ENCODE data around the gene OR6C3.

Gene OR6C3

GRCh38 chr12:55362675-55363074 lies 32.1 kb downstream of the OR6C3 start, which contains the start of gene OR6C75:
Gene OR6C75 (plus strand): TSS chr12:55362975. CDS start chr12:55365111, 2,136 bp downstream.
- H3K27ac ChIP-seq: no peak within 1 kb of the TSS
- TF ChIP-seq, protein P1, sequence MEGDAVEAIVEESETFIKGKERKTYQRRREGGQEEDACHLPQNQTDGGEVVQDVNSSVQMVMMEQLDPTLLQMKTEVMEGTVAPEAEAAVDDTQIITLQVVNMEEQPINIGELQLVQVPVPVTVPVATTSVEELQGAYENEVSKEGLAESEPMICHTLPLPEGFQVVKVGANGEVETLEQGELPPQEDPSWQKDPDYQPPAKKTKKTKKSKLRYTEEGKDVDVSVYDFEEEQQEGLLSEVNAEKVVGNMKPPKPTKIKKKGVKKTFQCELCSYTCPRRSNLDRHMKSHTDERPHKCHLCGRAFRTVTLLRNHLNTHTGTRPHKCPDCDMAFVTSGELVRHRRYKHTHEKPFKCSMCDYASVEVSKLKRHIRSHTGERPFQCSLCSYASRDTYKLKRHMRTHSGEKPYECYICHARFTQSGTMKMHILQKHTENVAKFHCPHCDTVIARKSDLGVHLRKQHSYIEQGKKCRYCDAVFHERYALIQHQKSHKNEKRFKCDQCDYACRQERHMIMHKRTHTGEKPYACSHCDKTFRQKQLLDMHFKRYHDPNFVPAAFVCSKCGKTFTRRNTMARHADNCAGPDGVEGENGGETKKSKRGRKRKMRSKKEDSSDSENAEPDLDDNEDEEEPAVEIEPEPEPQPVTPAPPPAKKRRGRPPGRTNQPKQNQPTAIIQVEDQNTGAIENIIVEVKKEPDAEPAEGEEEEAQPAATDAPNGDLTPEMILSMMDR (conservative IDR thresholded peaks at IDR 0.05): no peak
- no peak for TF ChIP-seq ZFX (IDR thresholded peaks at IDR 0.05)

DNA sequence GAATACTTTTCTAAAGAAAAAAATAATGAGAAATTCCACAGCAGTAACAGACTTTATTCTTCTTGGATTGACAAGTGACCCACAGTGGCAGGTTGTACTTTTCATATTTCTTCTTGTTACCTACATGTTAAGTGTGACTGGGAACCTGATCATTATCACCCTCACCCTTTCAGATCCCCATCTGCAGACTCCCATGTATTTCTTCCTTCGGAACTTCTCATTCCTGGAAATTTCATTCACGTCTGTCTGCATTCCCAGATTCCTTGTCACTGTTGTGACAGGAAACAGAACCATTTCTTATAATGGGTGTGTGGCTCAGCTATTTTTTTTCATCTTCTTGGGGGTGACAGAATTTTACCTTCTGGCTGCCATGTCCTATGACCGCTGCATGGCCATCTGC lies 34.5 kb downstream of the OR6C3 start:
- H3K27ac ChIP-seq: no peak overlapping the region
- TF ChIP-seq, protein P1 (conservative IDR thresholded peaks at IDR 0.05): no peak
- no peak for TF ChIP-seq ZFX (IDR thresholded peaks at IDR 0.05)

DNA sequence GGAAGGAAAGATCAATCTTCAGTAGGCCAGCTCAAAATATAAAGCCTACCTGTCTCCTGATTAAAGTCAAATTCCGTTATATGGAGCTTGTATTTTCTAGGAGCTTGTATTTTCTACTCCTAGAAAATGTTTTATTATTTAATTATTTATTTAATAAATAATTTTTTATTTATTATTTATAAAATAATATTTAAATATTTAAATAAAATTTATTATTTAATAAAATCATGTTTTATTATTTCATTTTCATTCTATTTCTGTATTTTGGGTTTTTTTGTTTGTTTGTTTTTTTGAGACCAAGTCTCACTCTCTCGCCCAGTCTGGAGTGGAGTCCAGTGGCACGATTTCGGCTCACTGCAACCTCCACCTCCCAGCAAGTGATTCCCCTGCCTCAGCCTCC lies 42.0 kb downstream of the OR6C3 start:
- TF ChIP-seq ZFX (IDR thresholded peaks at IDR 0.05): no peak
- TF ChIP-seq, protein P1 (conservative IDR thresholded peaks at IDR 0.05): no peak
- H3K27ac ChIP-seq: no peak overlapping the region

Measured in C4-2B (cell line).